Keratinocyte (primary cell): ENCODE data around the gene FOXK2.

ENCODE experiments used
- CTCF ChIP-seq, 3 experiments: IDR thresholded peaks in 1 of 3; conservative IDR thresholded peaks in 1 of 3; optimal IDR thresholded peaks in 1 of 3; 2 replicates in 2 of 3; 3 replicates in 1 of 3; pipeline versions ENCODE3 to v1.5.1; 2011; ENCODE audit warnings: low read length in 3 of 3, mild to moderate bottlenecking in 3 of 3, moderate library complexity in 2 of 3, control low read depth in 1 of 3, inconsistent platforms in 1 of 3; ENCODE audit not compliant: insufficient read depth in 2 of 3; ENCODE audit errors: extremely low read depth in 1 of 3
- EZH2 ChIP-seq: IDR thresholded peaks from one replicate; pipeline ENCODE4 v1.6.1; 2012; ENCODE audit warnings: inconsistent platforms, mild to moderate bottlenecking, low read length, moderate library complexity

- TF ChIP-seq CTCF (optimal IDR thresholded peaks at IDR 0.05 in 1 of 3, IDR thresholded peaks at IDR 0.05 in 1 of 3, conservative IDR thresholded peaks at IDR 0.05 in 1 of 3; ENCODE audit: extremely low read depth in 1 of 3, insufficient read depth in 2 of 3, low read length in 3 of 3) (no peak), EZH2 (no peak)
These were observed 81.4 kb downstream of the FOXK2 start for GRCh38 chr17:82600731-82601446.
